Raji (cell line): Measurements from ENCODE around the gene KCNK2.

Experiments used
- POLR2A ChIP-seq: IDR thresholded peaks from 2 replicates; pipeline ENCODE4 v1.6.1; 2011; ENCODE audit warnings: low read depth, low read length, control low read depth; ENCODE audit not compliant: insufficient read depth

Gene KCNK2

GRCh38 chr1:215081661-215082531 is 641 bp upstream of the KCNK2 start:
- no peak for TF ChIP-seq POLR2A

GRCh38 chr1:215083383-215083961 is 935 bp downstream of the KCNK2 start:
- no peak for TF ChIP-seq POLR2A

DNA sequence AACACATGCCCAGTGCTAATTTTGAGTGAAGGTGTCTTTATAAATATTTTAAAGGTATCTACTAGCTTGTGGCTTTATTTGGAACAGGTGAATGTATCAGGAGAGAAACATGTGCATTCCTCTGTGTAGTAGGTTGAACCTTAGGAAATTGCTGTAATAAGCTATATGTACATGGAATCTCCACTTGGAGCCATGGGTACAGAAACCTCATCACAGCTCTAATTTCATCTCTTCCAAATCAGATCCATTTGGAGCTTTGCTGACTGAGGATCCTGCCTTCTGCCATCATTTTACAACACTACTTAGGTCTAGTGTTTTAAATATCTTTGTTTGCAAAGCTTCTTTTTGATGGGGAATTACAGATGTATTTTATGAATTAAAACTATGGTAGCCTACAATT is 2.1 kb downstream of the KCNK2 start:
- no peak for TF ChIP-seq POLR2A

DNA sequence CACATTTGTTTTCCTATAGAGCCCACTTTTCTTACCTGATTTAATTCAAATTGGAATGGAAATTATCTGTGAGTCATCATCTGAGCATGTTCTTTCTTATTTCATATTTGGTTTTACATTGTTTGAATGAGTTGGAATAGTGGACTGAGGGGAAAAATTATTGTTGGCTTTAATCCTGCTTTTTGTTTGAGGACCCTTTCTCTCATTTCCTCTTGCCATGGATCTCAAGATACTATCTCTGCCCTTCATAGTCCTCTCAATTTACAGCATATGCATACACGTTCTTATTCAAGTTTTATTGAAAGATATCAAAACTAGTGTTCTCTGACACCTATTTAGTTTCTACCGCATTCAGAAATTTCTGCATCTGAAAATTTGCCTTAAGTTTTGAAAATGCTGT is 5.1 kb downstream of the KCNK2 start:
- no peak for TF ChIP-seq POLR2A

- TF ChIP-seq POLR2A = no peak
Measured at GRCh38 chr1:215094381-215094780, 11.8 kb downstream of the KCNK2 start.

DNA sequence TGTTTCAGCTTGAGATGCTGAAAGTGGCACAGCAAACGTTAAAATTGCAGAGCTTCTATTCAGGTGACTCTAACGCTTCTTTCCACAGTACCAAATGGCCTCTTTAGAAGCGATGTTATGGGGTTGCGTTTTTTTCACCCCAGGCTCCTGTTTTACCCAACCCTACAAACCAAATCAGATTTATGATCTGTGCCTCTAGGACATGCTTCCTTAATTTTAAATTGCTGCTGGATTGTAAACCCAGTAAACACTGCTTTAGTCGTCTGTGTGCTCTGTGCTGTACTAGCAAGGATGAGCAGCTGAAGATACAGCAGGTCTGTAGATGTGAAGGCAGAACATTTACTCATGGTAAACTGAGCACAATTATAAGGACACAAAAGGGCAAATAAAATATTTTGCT is 13.0 kb downstream of the KCNK2 start:
- no peak for TF ChIP-seq POLR2A

GRCh38 chr1:215101511-215101910 is 19.0 kb downstream of the KCNK2 start:
- TF ChIP-seq POLR2A = no peak

DNA sequence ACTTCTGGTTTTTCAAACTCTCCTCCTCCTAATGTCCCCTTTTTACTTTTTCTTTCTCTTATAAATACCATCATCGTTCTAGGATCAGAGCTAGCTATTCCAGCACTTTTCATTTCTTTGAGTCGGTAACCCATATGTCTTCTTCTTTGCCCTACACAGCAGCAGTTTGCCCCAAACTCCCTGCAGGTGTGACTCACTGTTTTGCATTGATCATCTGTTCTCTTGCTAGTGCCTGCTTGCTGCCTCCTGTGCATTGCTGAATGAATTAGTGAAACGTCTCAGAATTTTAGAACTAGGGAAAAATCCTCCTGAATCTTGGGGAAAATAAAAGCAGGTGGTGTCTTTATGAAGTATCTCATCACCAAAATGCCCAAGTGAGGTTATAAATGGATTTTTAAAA is 21.7 kb downstream of the KCNK2 start:
- no peak for TF ChIP-seq POLR2A

DNA sequence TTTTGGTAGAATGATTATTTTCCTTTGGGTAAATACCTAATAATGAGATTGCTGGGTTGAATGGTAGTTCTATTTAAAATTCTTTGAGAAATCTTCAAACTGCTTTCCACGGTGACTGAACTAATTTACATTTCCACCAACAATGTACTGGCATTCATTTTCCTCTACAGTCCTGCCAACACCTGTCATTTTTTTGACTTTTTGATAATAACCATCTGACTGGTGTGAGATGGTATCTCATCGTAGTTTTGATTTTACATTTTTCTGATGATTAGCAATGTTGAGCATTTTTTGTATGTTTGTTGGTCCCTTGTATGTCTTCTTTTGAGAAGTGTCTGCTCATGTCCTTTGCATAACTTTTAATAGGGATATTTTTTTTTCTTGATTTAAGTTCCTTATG is 23.5 kb downstream of the KCNK2 start:
- TF ChIP-seq POLR2A = no peak

DNA sequence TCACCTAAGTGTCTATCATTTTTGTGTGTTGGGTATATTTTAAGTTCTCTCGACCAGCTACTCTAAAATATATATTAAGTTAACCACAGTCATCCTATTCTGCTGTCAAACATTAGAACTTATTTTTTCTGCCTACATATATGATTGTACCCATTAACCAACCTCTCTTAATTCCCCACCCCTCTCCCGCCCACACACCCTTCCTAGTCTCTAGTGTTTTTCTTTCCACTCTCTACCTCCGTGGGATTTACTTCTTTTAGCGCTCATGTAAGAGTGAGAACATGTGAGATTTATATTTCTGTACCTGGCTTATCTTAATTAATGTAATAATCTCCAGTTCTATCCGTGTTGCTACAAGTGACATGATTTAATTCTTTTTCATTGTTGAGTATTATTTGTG is 26.6 kb downstream of the KCNK2 start:
- no peak for TF ChIP-seq POLR2A

DNA sequence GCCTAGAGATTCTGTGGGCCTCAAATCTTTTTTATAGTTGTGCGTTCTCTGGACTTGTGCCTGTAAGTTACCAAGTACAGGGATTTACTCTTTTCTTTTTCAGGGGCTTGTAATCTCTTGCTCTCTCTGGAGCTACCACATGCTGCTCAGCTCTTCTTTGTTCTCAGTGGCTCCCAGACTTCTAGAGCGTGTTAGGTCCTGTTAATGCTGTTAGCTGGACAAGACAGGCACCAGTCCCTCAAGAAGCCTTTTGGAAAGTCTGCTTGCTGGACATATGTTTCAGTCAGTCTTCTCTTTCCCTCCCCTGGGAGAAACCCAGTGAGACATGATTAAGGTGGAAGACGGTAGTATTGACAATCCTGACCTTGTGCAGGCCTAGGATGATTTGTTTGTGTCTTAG is 29.4 kb downstream of the KCNK2 start:
- no peak for TF ChIP-seq POLR2A

DNA sequence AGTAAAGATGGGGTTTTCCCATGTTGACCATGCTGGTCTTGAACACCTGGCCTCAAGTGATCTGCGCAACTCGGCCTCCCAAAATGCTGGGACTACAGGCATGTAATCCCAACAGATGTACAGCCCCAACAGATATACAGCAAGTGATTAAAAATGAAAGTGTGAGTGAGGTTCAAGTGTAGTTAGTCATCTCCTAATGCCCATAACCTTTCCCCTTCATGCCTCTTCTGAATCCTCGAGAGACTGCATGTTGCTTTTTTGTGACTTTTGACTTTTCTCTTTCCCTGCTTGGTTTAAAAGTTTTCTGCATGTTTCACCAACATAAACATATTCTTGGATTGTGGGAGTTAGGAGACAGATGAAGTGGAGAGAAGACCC is 31.2 kb downstream of the KCNK2 start:
- no peak for TF ChIP-seq POLR2A

GRCh38 chr1:215114154-215114933 is 31.8 kb downstream of the KCNK2 start:
- no peak for TF ChIP-seq POLR2A

GRCh38 chr1:215115760-215116159 is 33.2 kb downstream of the KCNK2 start:
- TF ChIP-seq POLR2A = no peak

DNA sequence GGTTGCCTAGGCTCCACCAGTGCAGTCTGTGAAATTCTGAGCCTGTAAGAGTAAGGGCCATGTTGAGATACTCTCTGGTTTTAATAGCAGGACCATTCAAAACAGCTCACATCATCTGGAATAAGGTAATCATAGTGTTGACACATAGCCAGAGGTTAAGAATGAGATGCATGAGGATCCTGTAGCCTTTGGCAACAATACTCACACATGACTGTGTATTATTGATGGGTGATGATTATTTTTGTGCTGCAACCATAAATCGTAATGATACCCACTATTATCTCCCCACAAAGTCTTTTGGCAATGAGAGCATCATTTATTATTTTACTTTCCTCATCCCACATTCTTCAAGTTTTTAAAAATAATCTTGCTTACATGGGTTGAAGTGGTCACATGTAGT is 35.5 kb downstream of the KCNK2 start:
- TF ChIP-seq POLR2A = no peak

DNA sequence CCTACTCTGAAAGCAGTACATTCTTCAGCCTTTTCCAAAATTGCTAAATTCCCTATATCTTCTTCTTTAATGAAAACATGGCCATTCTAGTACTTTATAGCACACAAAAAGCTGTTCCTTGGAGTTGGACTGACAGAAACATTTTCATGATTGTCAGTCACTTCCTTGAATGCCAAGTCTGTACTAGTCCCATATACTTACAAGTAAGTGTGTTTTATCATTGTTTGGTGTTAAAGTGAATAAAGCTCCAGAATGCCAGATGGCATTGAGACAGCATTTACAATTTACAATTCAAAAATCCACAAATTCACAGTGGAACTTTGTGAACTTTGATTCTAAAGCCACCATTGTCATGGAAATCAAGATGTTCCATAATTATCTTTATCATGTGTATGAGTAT is 36.5 kb downstream of the KCNK2 start:
- TF ChIP-seq POLR2A = no peak
